Hematopoietic multipotent progenitor cell (in vitro differentiated cells): Measurements from ENCODE around the gene UNKL. TPM values are rescaled to one million over a fixed set of nuclear protein-coding genes. Genes with fewer than 3 reads are reported as not detected.
"Not testable (repeated sequence)": the region's sequence is repeated elsewhere in the genome, so short reads cannot be mapped to it uniquely, and the experiment has no call there.

Experiments
- DNase-seq, 3 donors: peaks; one replicate each; pipeline ENCODE4 v3.0.0-alpha.2; 2011 to 2015; ENCODE audit warnings: low read depth in 2 of 3, low spot score in 2 of 3
- total RNA-seq: library from RNA; depleted of rRNA; stranded (reverse); fragments of >200 nt; gene quantifications from one replicate; pipeline ENCODE4 v1.2.3, GENCODE V29; 2012

UNKL gene
- total RNA-seq, 1 donor = 45.5 TPM

DNA sequence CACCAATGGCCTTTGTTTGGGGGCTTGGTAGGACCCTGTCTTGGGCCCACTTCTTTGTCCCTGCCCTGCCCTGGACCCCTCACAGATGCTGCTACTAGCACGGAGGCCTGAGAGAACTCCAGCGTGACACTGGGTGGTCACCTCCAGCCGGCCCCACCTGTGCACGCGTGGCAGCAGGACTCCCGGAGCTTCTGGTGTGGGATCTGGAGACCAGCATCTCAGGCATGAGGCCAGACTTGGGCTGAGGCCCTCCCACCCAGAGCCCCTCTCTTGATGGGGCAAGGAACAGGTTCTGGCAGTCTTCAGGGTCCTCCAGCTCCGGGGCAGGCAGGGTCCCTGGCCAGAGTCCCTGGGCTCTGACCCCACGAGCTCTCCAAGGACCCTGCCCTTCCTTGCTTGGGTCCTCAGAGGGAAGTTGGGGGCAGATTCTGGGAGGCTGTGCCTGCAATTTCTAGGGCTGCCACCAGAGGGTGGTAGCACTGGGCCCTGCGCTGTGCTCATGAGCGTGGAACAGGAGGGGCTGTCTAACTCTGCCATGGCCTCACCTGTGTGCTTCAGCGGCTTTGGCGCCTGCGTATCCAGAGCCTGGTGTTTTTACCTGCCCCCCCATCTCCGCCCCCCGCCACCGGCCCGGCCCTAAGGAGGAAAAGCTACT, 84.1 kb downstream of the UNKL start:
- DNase-seq = no peak

GRCh38 chr16:1328961-1329360, 85.5 kb downstream of the UNKL start:
- DNase-seq = not testable (repeated sequence)

- not testable (repeated sequence) for DNase-seq
Measured at GRCh38 chr16:1328136-1328535, 86.4 kb downstream of the UNKL start.

GRCh38 chr16:1327619-1327947, 86.9 kb downstream of the UNKL start:
- no peak for DNase-seq

GRCh38 chr16:1326946-1327618, 87.4 kb downstream of the UNKL start:
- DNase-seq = no peak

- no peak for DNase-seq
Measured at GRCh38 chr16:1326391-1326790, 88.1 kb downstream of the UNKL start.

DNA sequence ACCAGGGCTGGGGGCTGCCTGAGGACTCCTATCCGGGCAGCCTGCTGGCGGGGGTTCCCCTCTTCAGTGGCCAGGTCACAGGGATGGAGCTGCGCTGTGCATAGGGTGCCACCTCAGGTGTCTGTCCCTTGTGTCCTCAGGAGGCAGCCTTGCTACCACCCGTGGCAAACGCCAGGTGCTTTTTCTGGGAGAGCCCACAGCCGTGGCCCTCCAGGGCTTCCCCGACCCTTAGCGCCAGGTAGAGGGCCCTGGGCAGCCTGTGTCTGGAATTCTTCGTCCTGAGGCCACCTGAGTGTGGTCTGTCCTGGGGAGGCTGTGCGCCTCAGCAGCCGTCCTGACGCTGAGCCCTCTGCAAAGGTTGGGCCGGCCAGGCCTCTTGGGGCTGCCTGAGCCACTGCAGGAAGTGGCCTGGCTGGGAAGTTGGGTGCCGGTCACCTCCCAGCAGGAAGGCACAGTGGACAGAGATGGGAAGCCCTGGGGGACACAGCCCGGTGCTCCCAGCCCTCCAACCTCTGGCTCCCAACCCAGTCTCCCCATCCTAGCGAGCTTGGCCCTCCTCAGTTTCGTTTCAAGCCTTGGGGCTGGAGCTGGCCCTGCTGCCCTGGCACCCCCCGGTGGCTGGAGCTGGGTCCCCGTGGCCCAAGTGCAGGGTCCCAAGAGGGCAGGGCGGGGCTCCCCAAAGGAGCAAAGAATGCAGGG, 88.7 kb downstream of the UNKL start:
- no peak for DNase-seq

DNA sequence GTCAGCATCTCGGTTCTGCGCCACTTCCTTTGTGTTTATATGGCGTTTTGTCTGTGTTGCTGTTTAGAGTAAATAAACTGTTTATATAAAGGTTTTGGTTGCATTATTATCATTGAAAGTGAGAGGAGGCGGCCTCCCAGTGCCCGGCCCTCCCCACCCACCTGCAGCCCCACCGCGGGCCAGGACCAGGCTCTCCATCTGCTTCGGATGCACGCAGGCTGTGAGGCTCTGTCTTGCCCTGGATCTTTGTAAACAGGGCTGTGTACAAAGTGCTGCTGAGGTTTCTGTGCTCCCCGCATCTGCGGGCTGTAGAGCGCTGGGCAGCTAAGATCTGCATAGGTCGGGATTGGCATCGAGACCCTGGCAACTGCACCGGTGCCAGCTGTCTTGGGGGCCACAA, 89.2 kb downstream of the UNKL start:
- no peak for DNase-seq

DNA sequence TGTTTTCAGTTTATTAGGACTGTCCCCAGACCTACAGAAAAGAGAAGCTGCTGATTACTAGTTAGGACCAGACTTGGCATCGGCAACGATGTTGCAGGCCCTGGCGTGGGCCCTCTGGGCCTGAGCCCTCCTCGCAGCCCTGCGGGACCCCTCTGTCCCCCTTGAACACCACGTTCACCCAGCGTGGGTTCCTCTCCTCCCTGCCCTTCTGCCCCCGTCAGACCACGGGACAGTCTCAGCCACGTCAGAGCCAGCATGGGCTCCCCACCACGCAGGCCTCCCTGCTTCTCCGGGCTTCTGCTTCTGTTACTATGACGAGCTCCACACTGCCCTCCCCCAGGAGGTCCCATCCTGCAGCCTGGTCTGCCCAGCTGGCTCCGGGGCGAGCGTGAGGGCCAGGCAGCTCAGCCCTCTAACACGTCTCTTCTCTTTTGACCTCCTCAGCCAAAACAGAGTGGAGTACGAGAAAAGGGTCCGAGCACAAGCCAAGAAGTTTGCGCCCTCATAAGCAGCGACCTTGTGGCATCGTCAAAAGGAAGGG, 90.1 kb downstream of the UNKL start:
- DNase-seq = no peak

DNA sequence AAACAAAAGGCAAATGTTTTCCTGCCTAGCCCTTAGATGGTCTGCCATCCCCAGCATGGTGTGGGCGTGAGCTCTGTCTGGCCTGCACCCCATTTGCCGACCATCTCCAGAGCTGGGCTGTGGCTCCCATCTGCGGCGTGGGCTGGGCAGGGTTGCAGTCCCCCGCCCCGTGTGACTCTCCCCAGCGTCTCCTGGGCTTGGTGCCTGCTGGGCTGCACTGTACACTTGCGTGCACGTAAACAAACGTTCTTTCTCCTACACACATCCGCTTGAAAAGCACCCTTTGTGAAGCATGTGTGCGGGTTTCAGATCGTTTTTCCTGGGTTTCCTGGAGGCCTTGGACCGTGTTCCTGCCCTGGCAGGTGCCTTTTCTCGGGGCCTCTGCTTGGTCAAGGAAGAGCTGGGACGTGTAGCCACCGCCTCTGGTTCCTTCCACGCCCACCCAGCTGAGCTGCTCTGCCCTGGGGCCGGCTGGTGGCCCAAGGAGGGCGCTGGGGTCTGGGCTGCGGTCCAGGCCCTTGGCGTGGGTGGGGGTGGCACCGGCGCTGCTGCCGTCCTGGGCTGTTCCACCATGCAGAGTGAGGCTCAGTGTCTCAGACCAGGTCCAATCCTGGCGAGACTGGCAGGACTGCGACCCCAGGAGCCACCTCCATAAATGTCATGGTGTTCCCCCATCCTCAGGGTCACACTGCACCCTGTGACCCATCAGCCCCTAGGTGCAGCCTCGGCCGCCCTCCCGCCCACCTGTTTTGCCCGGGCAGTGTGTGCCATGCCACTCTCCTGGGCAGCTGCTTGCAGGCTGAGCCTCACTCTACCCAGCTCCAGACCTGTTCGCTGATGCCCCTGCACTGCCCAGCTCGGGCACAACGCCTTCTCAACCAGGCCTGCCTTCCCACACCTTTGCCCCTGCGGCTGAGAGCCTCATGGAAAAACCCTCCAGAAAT, 90.9 kb downstream of the UNKL start:
- DNase-seq = no peak

GRCh38 chr16:1322407-1322806, 92.1 kb downstream of the UNKL start:
- no peak for DNase-seq

DNA sequence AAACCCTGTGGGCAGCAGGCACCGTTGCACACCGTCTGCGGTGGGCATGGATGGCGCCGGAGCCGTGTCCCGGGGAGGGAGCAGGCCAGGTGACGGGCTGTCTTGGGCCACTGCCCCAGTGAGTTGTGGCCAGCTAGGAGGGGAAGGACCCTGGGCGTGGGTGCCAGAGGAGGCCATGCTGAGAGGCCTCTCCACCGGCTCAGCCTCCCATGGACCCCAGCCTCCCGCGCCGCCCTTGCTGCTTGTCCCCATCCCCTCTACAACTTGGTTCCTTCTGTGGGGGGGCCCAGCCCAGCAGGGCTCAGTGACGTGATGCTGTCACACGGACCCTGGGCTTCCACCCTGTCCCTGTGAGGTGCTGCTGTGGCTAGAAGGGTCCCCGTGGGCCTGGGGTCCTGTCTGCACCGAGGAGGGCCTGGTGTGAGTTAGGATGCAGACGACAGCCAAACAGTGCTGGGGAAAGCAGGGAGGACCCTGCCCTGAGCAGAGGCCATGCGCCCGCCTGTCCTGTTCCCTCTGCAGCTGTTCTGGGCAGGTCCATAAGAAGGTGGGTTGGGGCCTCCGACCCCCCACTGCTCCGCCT, 93.8 kb downstream of the UNKL start:
- DNase-seq = no peak

GRCh38 chr16:1320097-1320496, 94.4 kb downstream of the UNKL start:
- no peak for DNase-seq

- DNase-seq = no peak
Measured at GRCh38 chr16:1319041-1319440, 95.5 kb downstream of the UNKL start.

DNA sequence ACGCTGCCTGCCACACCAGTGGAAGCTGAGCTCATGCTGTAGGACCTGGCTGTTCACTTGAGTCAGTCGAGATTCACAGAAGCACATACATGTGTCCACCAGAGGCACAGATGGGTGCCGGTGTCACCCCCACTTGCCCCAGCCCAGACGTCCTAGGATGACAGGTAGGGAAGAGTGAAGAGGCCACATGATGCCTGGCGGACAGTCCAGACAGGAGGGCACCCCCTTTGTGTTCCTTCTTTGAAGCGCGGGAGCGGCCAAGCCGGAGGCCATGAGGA, 96.3 kb downstream of the UNKL start:
- no peak for DNase-seq

DNA sequence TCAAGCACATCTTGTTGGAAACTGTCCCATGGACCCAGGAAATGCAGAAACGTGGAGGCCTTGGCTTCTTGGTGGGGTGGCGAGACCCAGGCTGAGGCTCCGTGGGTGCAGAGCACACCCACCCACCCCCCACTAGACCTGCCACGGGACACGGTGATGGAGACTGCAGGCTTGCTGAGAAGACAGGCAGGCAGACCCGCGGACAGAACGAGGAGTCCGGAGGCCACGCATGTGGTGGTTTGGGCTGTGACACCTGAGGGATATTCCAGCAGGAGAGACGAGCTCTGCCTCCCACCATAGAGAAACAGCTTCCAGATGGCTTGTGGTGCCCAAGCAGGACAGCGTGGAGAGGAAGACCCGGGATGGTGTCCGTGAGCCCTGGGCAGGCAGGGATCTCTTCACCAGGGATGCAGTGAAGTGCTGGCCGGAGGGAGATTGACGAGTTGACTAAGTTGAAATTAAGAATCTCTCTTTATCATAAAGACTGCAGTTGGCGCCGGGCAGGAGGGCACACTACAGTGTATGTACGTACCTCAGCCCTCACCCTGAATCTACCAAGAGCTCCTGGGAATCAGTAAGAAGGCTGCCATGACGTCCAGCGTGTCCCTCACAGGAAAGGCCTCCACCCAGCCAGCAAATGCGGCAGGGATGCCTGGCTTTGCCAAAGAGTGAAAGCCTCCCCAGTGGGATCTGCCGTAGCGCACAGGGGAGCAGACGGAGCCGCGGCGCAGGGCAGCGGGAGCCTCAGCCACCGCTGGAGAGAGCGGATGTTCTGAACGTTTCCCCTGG, 96.8 kb downstream of the UNKL start:
- DNase-seq = no peak

DNA sequence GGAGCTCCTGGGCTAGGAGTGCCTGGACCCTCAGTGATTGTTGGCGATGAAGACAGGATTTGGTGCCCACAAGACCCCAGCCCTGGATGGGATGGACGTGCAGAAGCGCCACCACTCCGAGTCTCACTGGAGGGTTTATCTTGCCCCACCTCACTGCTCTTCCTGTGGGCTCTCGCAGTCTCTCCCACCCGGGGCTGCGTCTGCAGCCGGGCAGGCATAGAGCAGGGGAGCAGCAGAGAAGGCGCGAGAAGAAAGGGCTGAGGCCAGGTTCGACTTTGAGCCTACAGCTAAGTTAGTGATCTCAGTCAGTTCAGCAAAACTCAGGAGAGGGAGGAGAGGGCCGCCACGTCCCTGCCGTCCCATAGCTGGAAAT, 98.5 kb downstream of the UNKL start:
- DNase-seq = no peak

DNA sequence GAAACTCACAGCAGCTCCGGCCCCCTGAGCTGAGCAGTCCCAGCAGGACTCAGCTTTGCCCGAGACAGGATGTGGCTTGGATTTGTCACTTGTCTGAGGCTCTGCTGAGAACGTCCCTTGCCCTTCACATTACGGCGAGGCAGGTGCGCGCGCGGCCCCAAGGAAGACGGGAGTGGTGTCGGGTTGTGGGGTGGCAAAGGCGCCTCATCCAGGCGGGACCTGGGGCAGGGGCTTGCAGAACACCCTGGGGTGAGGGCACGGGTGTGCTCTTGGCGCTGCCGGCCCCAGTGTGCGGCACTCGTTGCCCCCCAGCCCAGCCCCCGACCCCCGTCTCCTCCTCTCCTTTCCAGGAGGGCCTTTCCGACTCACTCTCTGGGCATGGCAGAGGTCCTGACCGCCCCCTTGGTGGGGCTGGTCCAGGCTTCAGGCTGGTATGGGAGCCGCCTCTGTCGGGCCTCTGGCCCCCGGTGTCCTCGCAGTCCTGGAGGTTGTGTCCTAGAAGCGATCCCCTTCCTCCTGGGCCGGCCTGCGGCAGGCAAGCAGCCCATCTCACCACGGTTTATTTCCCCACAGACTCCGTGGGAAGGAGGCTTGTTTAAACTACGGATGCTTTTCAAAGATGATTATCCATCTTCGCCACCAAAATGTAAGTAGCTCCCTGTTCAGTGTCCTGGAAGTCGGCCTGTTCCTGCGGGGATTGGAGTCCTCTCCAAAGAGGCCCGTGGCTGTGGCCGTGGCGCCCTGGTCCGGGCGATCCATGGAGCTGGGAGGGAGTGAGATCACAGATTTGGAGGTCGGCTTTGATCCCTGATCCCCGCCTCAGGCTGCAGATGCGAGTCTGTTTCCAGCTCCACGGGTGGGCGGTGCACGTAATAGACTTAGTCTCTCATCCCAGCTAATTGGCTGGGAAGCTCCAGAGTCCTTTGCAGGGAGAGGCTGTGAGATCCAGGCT, 99.1 kb downstream of the UNKL start:
- no peak for DNase-seq
